Measurements from ENCODE around the gene LPAR2.
"Not testable (repeated sequence)": the region's sequence is repeated elsewhere in the genome, so short reads cannot be mapped to it uniquely, and the experiment has no call there.

The LPAR2 gene

GRCh38 chr19:19600793-19601330, 27.2 kb downstream of the LPAR2 start:
- H3K9ac ChIP-seq, result no peak overlapping the region
- H3K79me2 ChIP-seq, result no peaks in the 10 kb centered on the region
- no peaks in the 10 kb centered on the region for H3K36me3 ChIP-seq (ENCODE audit: control insufficient read depth, insufficient read depth, low read length)
- no peak overlapping the region for H3K27ac ChIP-seq
- no peaks in the 10 kb centered on the region for H3K4me1 ChIP-seq
- no peak overlapping the region for H3K4me3 ChIP-seq (ENCODE audit: low read depth, low read length)
- H3K27me3 ChIP-seq (ENCODE audit: control insufficient read depth, insufficient read depth, low read length), result no peaks in the 10 kb centered on the region
- TF ChIP-seq, protein P1, sequence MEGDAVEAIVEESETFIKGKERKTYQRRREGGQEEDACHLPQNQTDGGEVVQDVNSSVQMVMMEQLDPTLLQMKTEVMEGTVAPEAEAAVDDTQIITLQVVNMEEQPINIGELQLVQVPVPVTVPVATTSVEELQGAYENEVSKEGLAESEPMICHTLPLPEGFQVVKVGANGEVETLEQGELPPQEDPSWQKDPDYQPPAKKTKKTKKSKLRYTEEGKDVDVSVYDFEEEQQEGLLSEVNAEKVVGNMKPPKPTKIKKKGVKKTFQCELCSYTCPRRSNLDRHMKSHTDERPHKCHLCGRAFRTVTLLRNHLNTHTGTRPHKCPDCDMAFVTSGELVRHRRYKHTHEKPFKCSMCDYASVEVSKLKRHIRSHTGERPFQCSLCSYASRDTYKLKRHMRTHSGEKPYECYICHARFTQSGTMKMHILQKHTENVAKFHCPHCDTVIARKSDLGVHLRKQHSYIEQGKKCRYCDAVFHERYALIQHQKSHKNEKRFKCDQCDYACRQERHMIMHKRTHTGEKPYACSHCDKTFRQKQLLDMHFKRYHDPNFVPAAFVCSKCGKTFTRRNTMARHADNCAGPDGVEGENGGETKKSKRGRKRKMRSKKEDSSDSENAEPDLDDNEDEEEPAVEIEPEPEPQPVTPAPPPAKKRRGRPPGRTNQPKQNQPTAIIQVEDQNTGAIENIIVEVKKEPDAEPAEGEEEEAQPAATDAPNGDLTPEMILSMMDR (IDR thresholded peaks at IDR 0.05), result no peak
- no peak overlapping the region for H2AFZ ChIP-seq
- H3K9me3 ChIP-seq (ENCODE audit: control insufficient read depth, low read length), result no peaks in the 10 kb centered on the region
- no peak overlapping the region for H3K4me2 ChIP-seq (ENCODE audit: low read length)

- not testable (repeated sequence) for H3K27ac ChIP-seq, H3K79me2 ChIP-seq, H3K9ac ChIP-seq
Measured at GRCh38 chr19:19598728-19599451, 29.1 kb downstream of the LPAR2 start.

DNA sequence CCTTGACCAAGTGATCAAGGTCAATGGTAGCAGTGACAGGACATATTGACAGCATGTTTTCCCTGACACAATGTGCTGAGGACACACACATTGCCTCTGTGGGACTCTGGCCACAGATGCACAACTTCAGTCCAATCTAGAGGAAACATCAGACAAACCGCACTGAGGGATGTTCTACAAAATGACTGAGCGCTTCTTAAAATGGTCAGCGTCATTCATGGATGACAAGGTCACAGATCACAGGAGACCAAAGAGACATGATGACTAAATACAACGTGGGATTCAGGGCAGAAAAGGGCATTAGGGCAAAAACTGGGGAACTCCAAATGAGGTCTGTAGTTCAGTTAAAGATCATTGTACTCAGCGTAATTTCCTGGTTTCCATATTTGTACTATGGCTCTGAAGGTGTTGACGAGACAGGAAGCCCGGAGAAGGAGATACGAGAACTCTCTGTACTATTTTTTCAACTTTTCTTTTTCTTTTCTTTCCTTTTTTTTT, 30.2 kb downstream of the LPAR2 start:
- no peak overlapping the region for H3K27ac ChIP-seq
- TF ChIP-seq, protein P1 (IDR thresholded peaks at IDR 0.05), result no peak

More at GRCh38 chr19:19598728-19599451, 29.1 kb downstream of the LPAR2 start:
- H3K27me3 ChIP-seq (ENCODE audit: control insufficient read depth, insufficient read depth, low read length); H3K4me2 ChIP-seq (ENCODE audit: low read length); H3K36me3 ChIP-seq (ENCODE audit: control insufficient read depth, insufficient read depth, low read length); H3K9me3 ChIP-seq (ENCODE audit: control insufficient read depth, low read length); H2AFZ ChIP-seq; H3K4me1 ChIP-seq; H3K4me3 ChIP-seq (ENCODE audit: low read depth, low read length): not testable (repeated sequence)

GRCh38 chr19:19595171-19595701, 32.8 kb downstream of the LPAR2 start:
- Histone ChIP-seq H3K4me2 (ENCODE audit: low read length) (no peak overlapping the region), H3K36me3 (ENCODE audit: control insufficient read depth, insufficient read depth, low read length) (no peaks in the 10 kb centered on the region), H3K79me2 (no peaks in the 10 kb centered on the region), H2AFZ (no peak overlapping the region), H3K9me3 (ENCODE audit: control insufficient read depth, low read length) (no peaks in the 10 kb centered on the region), H3K4me3 (ENCODE audit: low read depth, low read length) (no peak overlapping the region), H3K4me1 (no peaks in the 10 kb centered on the region), H3K27me3 (ENCODE audit: control insufficient read depth, insufficient read depth, low read length) (no peaks in the 10 kb centered on the region), H3K27ac (no peak overlapping the region), H3K9ac (no peak overlapping the region)
- TF ChIP-seq, protein P1 (IDR thresholded peaks at IDR 0.05), result no peak

More for the DNA sequence above, 30.2 kb downstream of the LPAR2 start:
- Histone ChIP-seq H3K9ac (no peak overlapping the region), H3K36me3 (ENCODE audit: control insufficient read depth, insufficient read depth, low read length) (no peaks in the 10 kb centered on the region), H3K27me3 (ENCODE audit: control insufficient read depth, insufficient read depth, low read length) (no peaks in the 10 kb centered on the region), H3K9me3 (ENCODE audit: control insufficient read depth, low read length) (no peaks in the 10 kb centered on the region), H3K4me2 (ENCODE audit: low read length) (no peak overlapping the region), H2AFZ (no peak overlapping the region), H3K4me1 (no peaks in the 10 kb centered on the region), H3K4me3 (ENCODE audit: low read depth, low read length) (no peak overlapping the region), H3K79me2 (no peaks in the 10 kb centered on the region)

DNA sequence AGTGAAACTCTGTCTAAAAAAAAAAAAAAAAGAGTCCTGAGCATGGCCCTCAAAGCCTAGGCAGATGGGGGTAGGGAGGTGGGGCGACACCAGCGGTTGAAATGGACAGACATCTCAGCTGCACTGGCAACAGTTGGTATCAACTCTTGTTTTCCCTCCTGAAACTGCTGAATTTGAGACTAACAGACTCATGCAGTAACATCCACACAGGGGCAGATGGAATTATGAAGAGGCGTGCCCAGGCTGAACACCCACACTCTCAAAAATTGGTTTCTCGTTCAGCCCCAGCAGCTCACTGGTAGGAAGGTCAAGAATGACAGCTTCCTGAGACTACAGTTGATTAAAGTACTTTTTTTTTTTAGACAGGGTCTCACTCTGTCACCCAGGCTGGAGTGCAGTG, 33.6 kb downstream of the LPAR2 start:
- no peaks in the 10 kb centered on the region for H3K36me3 ChIP-seq (ENCODE audit: control insufficient read depth, insufficient read depth, low read length)
- no peaks in the 10 kb centered on the region for H3K9me3 ChIP-seq (ENCODE audit: control insufficient read depth, low read length)
- TF ChIP-seq, protein P1 (IDR thresholded peaks at IDR 0.05), result no peak
- no peak overlapping the region for H3K27ac ChIP-seq
- no peak overlapping the region for H3K4me2 ChIP-seq (ENCODE audit: low read length)
- no peaks in the 10 kb centered on the region for H3K27me3 ChIP-seq (ENCODE audit: control insufficient read depth, insufficient read depth, low read length)
- no peak overlapping the region for H3K4me3 ChIP-seq (ENCODE audit: low read depth, low read length)
- no peaks in the 10 kb centered on the region for H3K79me2 ChIP-seq
- H2AFZ ChIP-seq, result no peak overlapping the region
- H3K9ac ChIP-seq, result no peak overlapping the region
- H3K4me1 ChIP-seq, result no peaks in the 10 kb centered on the region
